A549 (cell line): ENCODE results near the gene PPP2R3B. TPM values are rescaled to one million over a fixed set of nuclear protein-coding genes. Genes with fewer than 3 reads are reported as not detected.
A peak's percentile ranks its signal among the peaks of the same experiment; 100 is the strongest.

Experiments
- ATAC-seq, 2 experiments: fragments of 200-7000 bp in 1 of 2; fragments of >200 bp in 1 of 2; cut with Nextera tagmentation in 1 of 2; cut with Tn5 transposase in 1 of 2; 3 replicates each; pipeline versions ENCODE4 v1.8.0 to v1.9.1; 2018 to 2020; ENCODE audit warnings: mild to moderate bottlenecking in 1 of 2, moderate library complexity in 1 of 2
- CTCF ChIA-PET: fragments of 300-600 bp; sonication (Branson Sonifier 250); formaldehyde crosslinking; extraction: SDS; loops from one replicate; lab custom pipeline; 2021; ENCODE audit warnings: antibody characterized with exemption, inconsistent platforms; lab: Yijun Ruan, JAX
- POLR2A ChIA-PET: fragments of 350-600 bp; formaldehyde crosslinking; extraction: SDS; loops from one replicate; lab custom pipeline; 2021; ENCODE audit warnings: antibody characterized with exemption, inconsistent platforms; lab: Yijun Ruan, JAX
- DNase-seq, 2 experiments: peaks; one replicate each; pipeline versions ENCODE4 v3.0.0 to v3.0.0-alpha.2; 2011 to 2016; ENCODE audit warnings: low read depth in 1 of 2, low spot score in 1 of 2
- FAIRE-seq: peaks from 2 replicates; lab custom pipeline; 2011; peaks lifted over from hg19 to GRCh38; lab: Jason Lieb, UNC
- H3K27ac ChIP-seq, 2 experiments: fragments of >200 bp; sonication (Bioruptor Twin); formaldehyde crosslinking; 3 replicates each; pipeline ENCODE4 v1.5.1; 2016 to 2017
- H3K4me1 ChIP-seq: fragments of >200 bp; sonication (Bioruptor Twin); formaldehyde crosslinking; 3 replicates; pipeline ENCODE4 v1.6.1; 2016
- H3K4me2 ChIP-seq: fragments of >200 bp; sonication (Bioruptor Twin); formaldehyde crosslinking; 3 replicates; pipeline ENCODE4 v1.6.1; 2016
- H3K4me3 ChIP-seq: fragments of >200 bp; sonication (Bioruptor Twin); formaldehyde crosslinking; 3 replicates; pipeline ENCODE4 v1.5.1; 2016
- H3K9me3 ChIP-seq: fragments of >200 bp; sonication (Bioruptor Twin); formaldehyde crosslinking; 3 replicates; pipeline ENCODE4 v1.6.1; 2016
- CBX8 ChIP-seq: fragments of 200-600 bp; sonication (generic); IDR thresholded peaks from 2 replicates; pipeline ENCODE4 v1.6.1; 2016
- CTCF ChIP-seq: fragments of >200 bp; sonication (Bioruptor Twin); formaldehyde crosslinking; IDR thresholded peaks from 3 replicates; pipeline ENCODE4 v1.5.1; 2016
- FOSB ChIP-seq: fragments of 250-450 bp; sonication (Bioruptor Pico); IDR thresholded peaks from 2 replicates; pipeline ENCODE4 v1.5.0; 2020; ENCODE audit warnings: mild to moderate bottlenecking, moderate library complexity
- HEYL ChIP-seq: fragments of 250-450 bp; sonication (Bioruptor Pico); IDR thresholded peaks from 2 replicates; pipeline ENCODE4 v1.8.0; 2021; ENCODE audit warnings: mild to moderate bottlenecking, moderate library complexity
- HOXB5 ChIP-seq: fragments of 250-450 bp; sonication (Bioruptor Pico); IDR thresholded peaks from 2 replicates; pipeline ENCODE4 v1.5.0; 2020; ENCODE audit warnings: mild to moderate bottlenecking, moderate library complexity
- JUNB ChIP-seq: fragments of >200 bp; sonication (Bioruptor Twin); formaldehyde crosslinking; IDR thresholded peaks from 2 replicates; pipeline ENCODE4 v1.6.1; 2016
- KDM1A ChIP-seq: fragments of 200-600 bp; sonication (generic); IDR thresholded peaks from 2 replicates; pipeline ENCODE4 v1.6.1; 2016; ENCODE audit warnings: low read depth, mild to moderate bottlenecking
- MAFK ChIP-seq: fragments of 450-650 bp; IDR thresholded peaks from 2 replicates; pipeline ENCODE4 v1.6.1; 2014; ENCODE audit not compliant: partially characterized antibody
- MAX ChIP-seq: IDR thresholded peaks from 2 replicates; pipeline ENCODE4 v1.6.1; 2012
- NFE2L2 ChIP-seq: fragments of 150-350 bp; conservative IDR thresholded peaks from 2 replicates; pipeline ENCODE4 v1.6.1; 2014; ENCODE audit warnings: low read length
- PHF8 ChIP-seq: fragments of 200-600 bp; sonication (generic); IDR thresholded peaks from 2 replicates; pipeline ENCODE4 v1.6.1; 2016; ENCODE audit warnings: low read depth, mild to moderate bottlenecking, antibody characterized with exemption, moderate library complexity, borderline replicate concordance
- POLR2A ChIP-seq: IDR thresholded peaks from 2 replicates; pipeline ENCODE4 v1.6.1; 2012; ENCODE audit warnings: mild to moderate bottlenecking, low read length
- POLR2AphosphoS2 ChIP-seq: conservative IDR thresholded peaks from 2 replicates; pipeline ENCODE4 v1.6.1; 2012; ENCODE audit warnings: low read length, improper control_type of control experiment, inconsistent platforms
- RAD21 ChIP-seq, 2 experiments: fragments of >200 bp in 1 of 2; sonication (Bioruptor Twin) in 1 of 2; formaldehyde crosslinking in 1 of 2; IDR thresholded peaks in 1 of 2; conservative IDR thresholded peaks in 1 of 2; 2 replicates in 1 of 2; 3 replicates in 1 of 2; pipeline ENCODE4 v1.6.1; 2012 to 2018; ENCODE audit warnings: inconsistent platforms in 1 of 2
- TP53 ChIP-seq: fragments of 250-450 bp; sonication (Bioruptor Pico); IDR thresholded peaks from 2 replicates; pipeline ENCODE4 v1.5.0; 2021; ENCODE audit warnings: mild to moderate bottlenecking, moderate library complexity
- ZNF302 ChIP-seq: fragments of 250-450 bp; sonication (Bioruptor Pico); IDR thresholded peaks from 2 replicates; pipeline ENCODE4 v1.9.0; 2021; ENCODE audit warnings: inconsistent platforms, mild to moderate bottlenecking, moderate library complexity
- WGBS: methylation state at CpG from one replicate; pipeline ENCODE4 v1.1.6; 2017; ENCODE audit errors: missing lambda C conversion rate; 5-methylcytosine and 5-hydroxymethylcytosine counted together
- polyA plus RNA-seq, 4 experiments: library from polyadenylated mRNA; depleted of rRNA in 3 of 4; stranded (reverse); fragments of >200 nt; fragmentation: RNase III in 1 of 4; extraction: RNeasy Plus Mini Kit Qiagen cat#74134 plus additional on column Dnase treatment in 1 of 4; gene quantifications; 2 replicates in 3 of 4; 3 replicates in 1 of 4; pipeline ENCODE4 v1.2.3, GENCODE V29; 2011 to 2017
- TF ChIP-seq, protein P1 (sequence below): fragments of >200 bp; sonication (Bioruptor Twin); formaldehyde crosslinking; IDR thresholded peaks from 2 replicates; pipeline ENCODE4 v1.6.1; 2016
- TF ChIP-seq, protein P2 (sequence below): fragments of 250-450 bp; sonication (Bioruptor Pico); IDR thresholded peaks from 2 replicates; pipeline ENCODE4 v1.5.0; 2020; ENCODE audit warnings: low read depth, mild to moderate bottlenecking, moderate library complexity
- TF ChIP-seq, protein P3 (sequence below): IDR thresholded peaks from 2 replicates; pipeline ENCODE4 v1.6.1; 2012; ENCODE audit warnings: low read depth, borderline replicate concordance

PPP2R3B gene
- polyA plus RNA-seq, 2 of the 4 experiments (the other 2 are of a cell fraction), result 12.6 to 29.6 TPM

DNA sequence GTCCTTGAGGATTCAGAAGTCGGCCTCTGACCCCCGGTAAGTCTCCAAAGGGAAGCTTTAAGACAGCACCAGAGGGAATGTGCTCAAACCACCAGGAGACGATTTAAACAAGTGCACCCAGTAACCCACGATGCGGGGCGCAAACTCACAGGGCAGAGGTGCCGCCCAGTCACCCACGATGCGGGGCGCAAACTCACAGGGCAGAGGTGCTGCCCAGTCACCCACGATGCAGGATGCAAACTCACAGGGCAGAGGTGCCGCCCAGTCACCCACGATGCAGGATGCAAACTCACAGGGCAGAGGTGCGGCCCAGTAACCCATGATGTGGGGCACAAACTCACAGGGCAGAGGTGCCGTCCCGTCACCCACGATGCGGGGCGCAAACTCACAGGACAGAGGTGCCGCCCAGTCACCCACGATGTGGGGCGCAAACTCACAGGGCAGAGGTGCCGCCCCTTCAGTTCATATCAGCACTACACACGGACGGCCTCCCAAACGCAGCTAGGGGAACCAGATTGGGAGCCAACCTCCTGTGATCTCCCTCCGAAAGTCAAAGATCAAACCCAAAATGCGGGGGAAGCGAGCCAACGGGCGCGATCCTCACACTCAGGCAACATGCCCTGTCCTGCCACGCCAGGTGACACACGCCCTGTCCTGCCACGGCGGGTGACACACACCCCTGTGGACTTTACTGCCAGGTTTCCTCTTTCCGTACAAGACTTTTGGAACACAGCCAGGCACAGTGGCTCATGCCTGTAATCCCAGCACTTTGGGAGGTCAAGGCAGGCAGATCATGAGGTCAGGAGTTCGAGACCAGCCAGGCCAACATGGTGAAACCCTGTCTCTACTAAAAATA, 11.3 kb downstream of the PPP2R3B start:
- ChIA-PET POLR2A (no interaction called here), CTCF (no interaction called here)
- H3K27ac ChIP-seq, result no peak overlapping the region
- no peaks in the 10 kb centered on the region for H3K9me3 ChIP-seq
- ATAC-seq, result no peak
- no peak for TF ChIP-seq HEYL
- TF ChIP-seq PHF8, result no peak
- TF ChIP-seq RAD21 (conservative IDR thresholded peaks at IDR 0.05 in 1 of 2, IDR thresholded peaks at IDR 0.05 in 1 of 2), result no peak
- TF ChIP-seq, protein P1, sequence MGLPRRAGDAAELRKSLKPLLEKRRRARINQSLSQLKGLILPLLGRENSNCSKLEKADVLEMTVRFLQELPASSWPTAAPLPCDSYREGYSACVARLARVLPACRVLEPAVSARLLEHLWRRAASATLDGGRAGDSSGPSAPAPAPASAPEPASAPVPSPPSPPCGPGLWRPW, result no peak
- TF ChIP-seq, protein P2, sequence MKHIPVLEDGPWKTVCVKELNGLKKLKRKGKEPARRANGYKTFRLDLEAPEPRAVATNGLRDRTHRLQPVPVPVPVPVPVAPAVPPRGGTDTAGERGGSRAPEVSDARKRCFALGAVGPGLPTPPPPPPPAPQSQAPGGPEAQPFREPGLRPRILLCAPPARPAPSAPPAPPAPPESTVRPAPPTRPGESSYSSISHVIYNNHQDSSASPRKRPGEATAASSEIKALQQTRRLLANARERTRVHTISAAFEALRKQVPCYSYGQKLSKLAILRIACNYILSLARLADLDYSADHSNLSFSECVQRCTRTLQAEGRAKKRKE (CRISPR knock-in tag), result no peak
- no peak for TF ChIP-seq MAFK
- no peak for TF ChIP-seq POLR2AphosphoS2
- TF ChIP-seq HOXB5, result no peak
- no peak for TF ChIP-seq NFE2L2
- no peak for TF ChIP-seq CTCF
- TF ChIP-seq FOSB (CRISPR knock-in tag), result no peak
- TF ChIP-seq MAX, result no peak
- TF ChIP-seq POLR2A, result no peak
- H3K4me1 ChIP-seq, result 0 out of 3 replicates have a peak, but pooled peaks cover 7% of the 10 kb centered on the region
- no peak for FAIRE-seq
- H3K4me3 ChIP-seq, result no peak overlapping the region
- WGBS, result 81% methylated on average over 34 of the region's 38 CpGs
- H3K4me2 ChIP-seq, result no peak overlapping the region
- DNase-seq, result no peak

DNA sequence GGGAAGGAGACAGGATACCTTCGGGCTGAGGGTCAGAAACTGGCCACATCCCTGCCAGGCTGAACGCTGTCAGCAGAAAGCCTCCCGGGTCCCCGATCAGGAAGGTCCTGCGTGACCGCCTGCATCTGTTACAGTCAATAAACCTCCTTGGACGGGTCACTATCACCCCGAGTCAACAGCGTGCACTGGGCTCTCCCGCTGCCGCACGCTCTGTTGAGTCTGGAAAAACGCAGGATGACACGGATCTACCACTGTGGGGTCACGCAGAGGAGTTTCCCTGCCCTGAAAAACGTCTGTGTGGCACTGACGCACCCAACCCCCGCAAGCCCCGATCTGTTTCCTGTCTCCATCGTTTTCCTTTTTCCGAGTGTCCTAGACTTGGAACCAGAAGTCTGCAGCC, 12.1 kb downstream of the PPP2R3B start:
- ATAC-seq, result peak in 1 of 2 experiments; percentile 9; a peak in 1 of 6 replicates
- peaks cover 7% of the 10 kb centered on the region; the same call in 1 of the 3 replicates for H3K4me1 ChIP-seq
- no peaks in the 10 kb centered on the region for H3K9me3 ChIP-seq
- peak overlapping the region; percentile 50; the same call in 2 of the 3 replicates for H3K4me3 ChIP-seq
- 59% methylated on average over 21 of the region's 21 CpGs for WGBS
- no peak for TF ChIP-seq CBX8
- TF ChIP-seq, protein P3, sequence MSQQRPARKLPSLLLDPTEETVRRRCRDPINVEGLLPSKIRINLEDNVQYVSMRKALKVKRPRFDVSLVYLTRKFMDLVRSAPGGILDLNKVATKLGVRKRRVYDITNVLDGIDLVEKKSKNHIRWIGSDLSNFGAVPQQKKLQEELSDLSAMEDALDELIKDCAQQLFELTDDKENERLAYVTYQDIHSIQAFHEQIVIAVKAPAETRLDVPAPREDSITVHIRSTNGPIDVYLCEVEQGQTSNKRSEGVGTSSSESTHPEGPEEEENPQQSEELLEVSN, result no peak
- TF ChIP-seq ZNF302 (CRISPR knock-in tag), result no peak
- no peak for TF ChIP-seq HEYL
- TF ChIP-seq JUNB, result no peak
- no peak for TF ChIP-seq TP53 (CRISPR knock-in tag)
- no peak for TF ChIP-seq KDM1A
- H3K27ac ChIP-seq, result peak overlapping the region in 1 of 2 experiments; percentile 84; a peak in 2 of 6 replicates
- ChIA-PET POLR2A (no interaction called here), CTCF (no interaction called here)
- FAIRE-seq, result no peak
- no peak for DNase-seq
- peak overlapping the region; percentile 80 for H3K4me2 ChIP-seq
